Measurements from ENCODE around the gene PCDHGC4.

PCDHGC4 gene

DNA sequence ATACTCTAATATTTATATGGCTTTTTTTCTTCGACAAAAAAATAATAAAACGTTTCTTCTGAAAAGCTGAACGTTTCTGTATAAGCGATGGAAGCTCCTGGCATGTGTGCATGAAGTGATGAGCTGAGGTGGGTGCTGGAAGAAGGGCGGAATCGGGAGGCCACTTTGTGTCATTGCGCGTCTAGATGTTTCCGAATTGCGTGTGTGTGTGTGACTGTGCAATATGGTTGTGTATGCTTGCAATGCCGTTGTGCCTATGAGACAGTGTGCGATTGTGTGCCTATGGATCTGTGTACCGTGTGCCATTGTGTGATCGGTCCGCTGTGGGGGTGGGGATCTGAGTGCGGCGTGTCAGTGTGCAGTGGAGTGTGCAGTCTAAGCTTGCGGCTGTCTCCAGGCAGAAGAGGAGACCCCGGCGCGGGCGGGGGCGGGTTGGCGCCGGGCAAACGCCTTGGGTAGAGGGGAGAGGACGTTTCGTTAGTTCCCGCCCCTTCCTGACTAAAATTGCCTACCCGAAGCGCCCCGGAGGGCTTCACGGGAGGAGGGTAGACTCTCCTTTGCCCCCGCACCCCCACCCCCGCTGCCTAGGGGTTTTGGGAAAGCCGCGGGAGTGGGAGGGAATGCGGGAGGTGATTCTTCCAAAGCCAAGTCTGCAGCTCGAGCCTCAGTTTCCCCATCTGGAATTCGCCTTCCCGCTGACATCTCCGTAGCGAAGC lies 28.2 kb downstream of the PCDHGC4 start:
- no peak for DNase-seq

DNA sequence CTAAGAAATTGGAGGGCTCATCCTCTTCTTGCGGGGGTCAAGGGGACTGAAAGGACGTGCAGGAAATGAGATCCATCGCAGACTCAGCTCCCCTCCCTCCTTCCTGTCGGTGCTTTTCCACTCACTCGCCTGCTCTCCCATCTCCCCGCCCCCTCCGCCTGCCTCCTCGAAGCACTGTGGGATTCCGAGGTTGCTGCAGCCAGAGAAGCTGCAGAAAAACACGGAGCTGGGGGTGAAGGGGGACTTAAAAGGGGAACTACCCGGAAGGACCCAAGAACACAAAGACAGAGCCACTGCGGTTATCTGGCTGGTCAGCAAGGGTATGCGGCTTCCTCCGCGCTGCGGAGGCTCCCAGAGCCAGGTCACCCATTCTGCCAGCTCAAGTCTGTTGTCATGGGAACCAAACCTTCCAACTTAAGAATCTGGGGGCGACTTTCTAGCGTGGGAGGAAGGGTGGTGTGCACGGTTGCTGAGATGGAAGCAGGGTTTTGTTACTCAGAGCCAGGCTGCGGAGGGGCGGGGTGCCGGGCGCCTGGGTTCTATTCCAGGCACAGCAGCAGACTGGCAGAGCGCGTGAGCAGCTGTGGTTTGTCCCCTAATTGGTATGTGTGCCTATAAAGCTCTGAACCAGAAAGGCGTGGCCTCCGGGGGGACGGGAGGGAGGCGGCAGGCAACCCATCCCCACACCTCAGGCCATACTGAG lies 28.9 kb downstream of the PCDHGC4 start:
- no peak for DNase-seq

DNA sequence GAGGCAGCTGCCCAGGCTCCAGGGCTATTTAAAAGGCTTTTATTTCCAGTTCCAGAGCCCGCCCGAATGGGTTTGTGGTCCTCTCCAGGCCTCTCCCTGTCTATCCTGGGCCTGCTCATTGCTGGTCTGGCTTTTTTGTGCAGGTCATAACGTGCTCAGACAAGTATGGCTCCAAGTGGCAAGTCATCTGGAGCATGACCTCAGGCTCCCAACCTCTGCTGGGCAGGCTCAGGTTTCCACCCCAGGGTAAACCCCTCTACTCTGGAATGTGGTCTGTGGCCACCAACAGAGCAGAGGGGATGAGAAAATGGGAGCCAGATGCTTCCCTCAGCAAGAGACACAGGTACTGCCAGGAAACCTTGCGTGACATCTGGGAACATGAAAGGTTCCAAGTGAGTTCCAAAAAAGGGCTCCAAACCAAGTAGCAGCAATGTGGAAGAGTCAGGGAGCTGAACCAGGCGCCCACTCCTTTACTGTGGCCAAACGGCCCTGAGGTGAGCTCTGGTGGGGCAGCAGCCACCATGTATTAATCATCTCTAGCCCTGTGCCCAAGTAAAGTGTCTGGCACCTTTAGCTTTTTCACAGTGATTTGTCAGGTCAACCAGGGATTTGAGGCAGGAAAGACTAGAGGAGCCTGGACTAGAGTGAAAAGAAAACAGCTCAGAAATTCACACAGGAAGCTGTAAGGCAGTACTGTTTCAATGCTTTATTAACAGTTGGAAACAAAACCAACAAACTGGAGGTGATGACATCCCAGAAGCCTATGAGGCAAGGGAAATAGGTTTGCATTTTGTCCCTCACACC lies 29.7 kb downstream of the PCDHGC4 start:
- no peak for DNase-seq

DNA sequence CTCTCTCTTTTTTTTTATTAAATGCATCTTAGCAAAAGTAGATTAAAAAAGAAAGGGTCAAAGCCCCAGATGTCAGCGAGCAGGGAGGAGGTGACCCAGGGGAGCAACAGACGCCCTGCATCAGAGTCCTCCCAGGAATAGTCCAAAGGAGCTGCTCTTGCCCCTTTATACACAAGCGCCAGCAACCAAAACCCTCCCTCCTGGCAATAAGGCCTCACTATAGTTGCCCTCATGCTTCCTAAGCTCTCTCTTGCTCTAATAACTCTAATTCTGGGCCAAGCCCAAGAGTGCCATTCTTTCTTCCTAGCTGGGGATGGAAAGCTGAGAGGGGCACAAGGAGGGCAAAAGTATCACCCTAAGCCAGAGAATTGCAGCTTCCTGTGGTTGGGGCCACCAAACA lies 30.3 kb downstream of the PCDHGC4 start:
- no peak for DNase-seq

DNA sequence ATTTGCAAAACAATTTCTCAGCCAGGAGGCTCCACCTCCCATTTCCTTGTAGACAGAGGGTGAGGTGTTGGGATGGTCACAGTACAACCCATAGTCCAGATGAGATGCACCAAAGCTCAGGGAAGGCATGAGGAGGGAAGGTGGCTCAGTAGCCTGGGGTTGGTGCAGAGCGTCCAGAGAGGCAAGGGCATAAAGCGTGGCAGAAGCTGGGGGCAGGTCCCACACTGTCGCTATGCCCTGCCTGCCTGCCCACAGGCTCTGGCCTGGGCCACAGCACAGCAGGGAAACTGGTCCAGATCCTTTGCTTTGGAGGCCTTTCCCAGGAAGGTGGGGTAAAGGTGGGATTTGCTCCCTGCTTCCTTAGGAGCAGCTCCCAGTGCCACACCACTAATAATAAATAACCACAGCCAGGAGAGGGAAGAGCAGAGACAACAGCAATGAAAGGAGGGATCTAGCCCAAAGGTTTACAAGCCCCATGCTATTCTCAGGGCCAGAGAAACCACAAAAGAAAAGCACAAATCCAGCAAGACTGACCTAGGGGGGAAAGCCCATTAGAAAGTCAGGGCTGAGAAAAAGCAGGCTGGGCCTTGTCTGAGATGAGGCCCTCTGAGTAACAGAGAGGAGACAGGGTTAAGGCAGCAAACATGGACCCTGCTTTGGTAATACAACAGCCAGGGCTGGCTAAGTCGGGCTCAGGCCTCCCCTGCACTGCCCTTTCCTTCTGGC lies 31.3 kb downstream of the PCDHGC4 start:
- no peak for DNase-seq

DNA sequence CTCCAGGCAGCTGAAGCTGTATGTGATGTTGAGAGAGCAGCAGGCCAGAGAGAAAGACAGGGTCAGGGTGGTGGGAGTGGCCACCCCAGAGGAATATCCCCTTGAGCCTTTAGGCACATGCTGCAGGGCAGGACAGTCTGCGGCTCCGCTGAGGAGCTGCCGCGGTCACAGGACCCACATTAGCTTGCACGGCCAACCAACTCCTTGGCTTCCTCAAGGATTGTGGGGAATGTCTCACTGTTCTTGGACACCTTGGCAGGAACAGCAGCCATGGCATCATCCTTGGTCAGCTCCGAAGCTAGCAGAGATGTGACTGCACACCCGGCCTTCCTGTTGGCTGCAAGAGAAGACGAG lies 31.8 kb downstream of the PCDHGC4 start:
- DNase-seq = no peak

DNA sequence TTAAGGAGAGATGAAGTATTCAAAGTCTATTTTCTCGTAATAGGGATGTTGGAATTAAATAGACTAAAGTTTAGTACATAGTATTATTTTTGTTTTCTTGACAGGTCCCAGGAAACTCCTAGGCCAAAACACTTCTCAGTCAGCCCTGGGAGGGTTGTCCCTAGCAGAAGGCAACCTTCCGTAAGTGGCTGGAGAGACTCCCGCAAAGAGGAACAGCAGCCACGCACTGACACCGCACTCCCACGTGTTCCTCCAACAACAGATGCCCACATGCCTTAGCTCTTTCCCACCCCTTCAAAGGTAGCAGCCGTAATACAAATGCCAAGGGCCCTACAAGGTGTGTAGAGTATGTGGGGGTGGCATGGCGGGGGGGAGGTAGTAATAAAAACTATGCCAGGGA lies 32.5 kb downstream of the PCDHGC4 start:
- no peak for DNase-seq

DNA sequence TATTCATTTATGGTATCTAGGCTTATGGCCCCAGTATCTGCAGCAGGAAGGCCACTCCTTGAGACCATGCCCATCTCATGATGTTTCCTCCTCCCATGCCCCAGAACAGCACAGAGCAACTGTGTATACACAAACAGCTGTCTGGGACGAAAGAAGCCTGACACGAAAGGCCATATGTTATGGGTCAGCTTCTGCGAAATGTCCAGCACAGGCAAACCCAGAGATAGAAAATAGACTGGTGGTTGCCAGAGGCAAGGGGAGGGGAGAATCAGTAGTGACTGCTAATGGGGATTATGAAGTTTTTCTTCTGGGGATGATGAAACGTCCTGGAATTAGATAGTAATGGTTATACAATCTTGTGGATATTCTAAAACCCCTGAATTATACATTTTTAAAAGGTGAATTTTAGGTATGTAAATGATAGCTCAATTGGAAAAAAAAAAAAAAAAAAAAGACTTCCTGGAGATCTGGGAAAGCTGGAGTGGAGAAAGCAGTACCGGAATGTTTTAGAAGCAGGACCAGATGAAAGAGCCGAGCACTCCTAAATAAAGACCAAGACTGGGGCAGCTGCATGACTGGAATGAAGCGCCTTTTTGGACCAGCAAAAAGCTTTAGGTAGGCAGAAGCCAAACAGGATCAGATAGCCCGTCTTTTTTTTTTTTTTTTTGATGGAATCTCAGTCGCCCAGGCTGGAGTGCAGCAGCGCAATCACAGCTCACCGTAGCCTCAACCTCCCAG lies 33.2 kb downstream of the PCDHGC4 start:
- DNase-seq = no peak

DNA sequence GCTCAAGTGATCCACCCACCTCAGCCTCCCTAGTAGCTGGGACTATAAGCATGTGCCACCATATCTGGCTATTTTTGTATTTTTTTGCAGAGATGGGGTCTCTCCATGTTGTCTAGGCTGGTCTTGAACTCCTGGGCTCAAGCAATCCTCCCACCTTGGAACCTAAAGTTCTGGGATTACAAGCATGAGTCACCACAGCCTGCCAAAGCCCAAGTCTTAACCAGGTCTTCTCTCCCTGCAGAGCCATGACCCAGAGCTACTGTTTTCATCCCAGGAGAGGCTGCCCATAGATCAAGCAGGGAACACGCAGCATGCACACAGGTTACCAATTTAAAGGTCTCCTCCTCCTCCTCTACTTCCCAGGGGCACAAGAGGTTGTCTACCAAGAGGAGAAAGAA lies 33.8 kb downstream of the PCDHGC4 start:
- DNase-seq = no peak

DNA sequence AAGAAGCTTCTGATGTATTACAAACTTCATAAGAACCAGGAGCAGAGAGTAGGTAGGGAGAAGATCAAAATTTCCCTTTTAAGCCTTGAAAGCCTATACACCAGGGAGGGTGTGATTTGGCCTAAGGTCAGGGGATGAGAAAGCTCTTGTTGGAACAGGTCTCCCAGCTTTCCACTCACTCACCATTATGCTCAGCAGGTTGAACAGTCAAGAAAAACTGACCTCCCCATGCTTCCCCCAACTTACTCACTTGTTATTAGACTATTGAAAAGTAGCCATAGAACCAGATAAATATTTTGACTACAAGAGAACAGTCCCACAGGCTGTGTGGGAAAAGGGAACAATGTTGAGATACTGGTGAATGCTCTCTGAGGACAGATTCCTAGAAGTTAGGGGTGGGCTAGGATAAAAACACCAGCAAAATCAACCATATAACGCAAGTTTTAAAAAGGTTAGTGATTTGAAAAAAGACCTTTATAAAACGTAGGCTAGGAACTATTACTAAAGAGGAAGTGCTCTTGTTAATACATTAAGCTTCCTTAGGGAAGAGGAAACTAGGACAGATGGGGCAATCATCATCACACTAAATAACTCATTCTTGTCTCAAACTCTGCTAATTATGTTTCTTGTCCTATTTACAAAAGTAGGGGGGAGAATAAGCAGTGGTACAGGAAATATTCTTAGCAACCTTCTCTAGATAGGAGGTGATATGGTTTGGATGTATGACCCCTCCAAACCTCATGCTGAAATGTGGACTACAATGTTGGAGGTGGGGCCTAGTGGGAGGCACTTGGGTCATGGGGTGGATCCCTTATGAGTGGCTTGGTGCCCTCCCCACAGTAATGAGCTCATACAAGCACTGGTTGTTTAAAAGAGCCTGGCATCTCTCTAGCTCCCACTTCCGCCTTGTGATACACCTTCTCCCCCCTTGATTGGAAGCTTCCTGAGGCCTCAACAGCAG lies 35.1 kb downstream of the PCDHGC4 start:
- no peak for DNase-seq

DNA sequence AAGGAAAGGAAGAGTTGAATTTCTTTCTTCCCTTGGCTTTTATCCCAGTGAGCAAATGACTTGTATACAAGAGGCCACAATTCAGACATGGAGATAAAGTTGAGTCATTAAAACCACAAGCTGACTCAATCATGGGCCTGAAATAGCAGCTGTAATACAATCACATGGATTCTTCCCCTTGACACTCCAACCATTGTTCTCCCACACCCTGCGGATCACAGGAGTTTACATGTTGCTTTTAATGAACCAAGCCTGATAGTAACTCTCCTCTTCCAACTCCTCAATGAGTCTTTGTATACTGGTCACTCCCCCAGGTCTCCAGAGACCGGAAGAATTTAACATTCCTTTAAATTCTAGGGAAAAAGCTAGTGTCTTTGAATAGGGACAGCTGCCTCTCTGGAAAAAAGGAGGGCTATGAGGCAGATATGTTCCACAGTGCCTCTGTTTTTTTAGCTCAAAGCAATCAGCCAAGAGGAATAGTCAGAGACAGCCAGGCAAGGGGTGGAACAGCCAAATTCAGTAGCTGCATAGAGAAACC lies 36.5 kb downstream of the PCDHGC4 start:
- DNase-seq = peak; percentile 78

DNA sequence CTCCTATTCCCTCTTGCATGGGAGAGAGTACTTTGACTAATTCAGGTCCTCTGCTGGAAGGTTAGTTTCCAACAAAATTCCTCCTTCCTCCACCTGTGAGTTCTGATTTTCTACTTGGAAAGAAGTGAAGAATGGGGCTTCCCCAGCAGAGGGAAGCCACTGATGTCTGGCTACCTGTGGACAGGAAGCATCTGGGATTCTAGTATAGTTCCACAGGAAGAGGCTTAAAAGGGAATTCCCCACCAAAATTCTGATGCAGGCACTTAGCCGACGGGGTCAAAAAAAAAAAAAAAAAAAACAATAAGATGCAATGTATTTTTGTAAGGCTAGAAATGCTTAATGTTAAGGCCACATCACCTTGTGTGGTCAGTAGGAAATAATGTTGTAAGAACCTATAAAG lies 37.5 kb downstream of the PCDHGC4 start:
- DNase-seq = no peak

DNA sequence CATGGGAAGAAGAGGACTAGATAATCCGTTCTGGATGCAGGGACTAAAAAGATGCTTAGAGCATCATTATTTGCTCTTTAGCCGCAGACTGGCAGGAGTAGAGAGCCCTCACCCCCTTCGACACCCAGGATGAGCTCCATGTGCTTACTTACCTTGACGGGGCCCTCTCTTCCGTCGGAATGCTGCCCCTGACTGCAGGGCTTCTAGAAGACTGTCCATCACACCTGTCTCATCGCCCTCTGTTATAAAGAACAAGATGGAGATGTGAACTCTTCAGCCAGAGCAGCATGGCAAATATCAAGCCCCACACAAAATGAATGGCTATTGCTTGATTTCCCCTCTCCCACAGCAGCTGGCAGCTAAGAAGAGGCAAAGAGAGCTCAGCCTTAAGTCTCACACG lies 39.2 kb downstream of the PCDHGC4 start:
- no peak for DNase-seq

DNA sequence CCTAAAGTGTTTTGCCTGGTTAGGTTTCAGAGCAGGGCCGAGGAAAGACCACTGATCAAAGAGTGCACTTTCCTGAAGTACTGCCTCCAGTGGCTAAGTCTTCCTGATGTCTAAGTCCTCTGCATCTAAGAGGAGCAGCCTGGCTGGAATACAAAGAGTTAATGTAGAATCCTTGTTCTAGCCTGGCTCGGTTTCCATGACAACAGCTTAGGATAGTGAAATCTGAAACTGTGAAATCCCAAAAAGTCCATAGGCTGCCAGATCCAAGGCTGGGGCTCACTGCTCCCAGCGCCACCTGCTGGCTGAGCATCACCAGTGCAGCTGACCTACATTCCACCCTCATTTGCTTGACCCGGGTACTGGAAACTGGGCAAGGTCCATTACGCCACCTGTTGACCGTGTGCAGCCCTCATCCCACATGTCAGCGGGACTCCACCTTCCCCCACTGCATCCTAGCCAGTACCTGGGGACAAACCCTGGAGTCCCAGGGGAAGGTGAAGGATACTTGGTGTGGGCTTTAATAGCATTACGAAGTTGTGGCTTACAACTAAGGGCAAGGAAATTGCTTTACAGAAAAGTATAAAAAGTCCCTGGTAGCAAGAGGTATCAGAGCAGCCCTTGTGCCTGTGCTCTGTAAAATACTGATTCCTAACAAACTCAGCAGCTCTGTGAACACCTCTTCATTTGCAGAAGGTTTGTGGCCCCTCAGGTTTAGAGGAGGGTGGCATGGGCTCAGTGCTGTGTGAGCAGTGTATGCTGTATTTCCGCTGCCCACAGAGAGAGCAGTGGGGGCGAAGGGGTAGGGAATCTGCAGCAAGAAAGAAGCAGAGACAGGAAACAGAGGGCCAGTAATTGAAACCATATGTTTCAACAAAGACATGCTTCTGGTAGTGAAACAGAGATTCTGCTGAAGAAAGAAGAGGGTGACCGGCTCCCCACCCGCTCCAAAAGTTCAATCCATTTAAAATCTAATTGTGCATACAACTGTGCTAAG lies 40.1 kb downstream of the PCDHGC4 start:
- DNase-seq = no peak

DNA sequence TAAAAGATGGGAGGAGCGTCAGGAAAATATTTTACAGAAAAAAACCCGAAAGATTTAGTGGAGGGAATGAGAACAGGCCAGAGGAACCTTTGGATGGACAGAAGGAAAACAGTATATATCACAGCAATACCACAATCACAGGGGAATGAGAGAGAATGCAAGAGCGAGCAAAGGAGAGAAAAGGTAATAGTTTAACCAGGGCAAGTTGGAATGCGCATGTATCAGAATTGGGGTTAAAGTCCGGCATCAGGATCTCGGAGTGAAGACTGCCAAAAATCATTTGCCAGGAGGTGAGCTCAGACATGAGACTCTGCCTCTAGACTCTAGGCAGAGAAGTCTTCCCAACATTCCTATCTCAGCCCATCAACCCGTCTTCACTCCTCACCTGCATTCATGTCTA lies 40.8 kb downstream of the PCDHGC4 start:
- no peak for DNase-seq

DNA sequence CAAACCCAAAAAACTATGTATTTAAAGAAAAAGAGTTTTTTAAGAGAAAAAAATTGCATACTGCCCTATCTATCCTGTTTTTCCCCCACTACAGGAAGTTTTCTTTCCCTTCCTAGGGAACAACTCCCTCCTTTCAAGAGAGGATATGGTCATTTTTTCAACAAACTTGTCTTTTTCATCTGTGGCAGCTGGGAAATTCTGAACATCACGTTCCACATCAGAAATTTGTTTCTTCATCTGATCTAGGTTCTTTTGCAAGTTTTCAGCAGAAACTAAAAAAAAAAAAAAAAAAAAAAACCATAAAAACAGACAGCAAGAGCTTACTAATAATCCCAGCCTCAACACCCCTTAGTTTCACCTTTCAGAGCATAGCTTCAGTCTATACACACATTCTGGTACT lies 42.6 kb downstream of the PCDHGC4 start:
- DNase-seq = no peak

DNA sequence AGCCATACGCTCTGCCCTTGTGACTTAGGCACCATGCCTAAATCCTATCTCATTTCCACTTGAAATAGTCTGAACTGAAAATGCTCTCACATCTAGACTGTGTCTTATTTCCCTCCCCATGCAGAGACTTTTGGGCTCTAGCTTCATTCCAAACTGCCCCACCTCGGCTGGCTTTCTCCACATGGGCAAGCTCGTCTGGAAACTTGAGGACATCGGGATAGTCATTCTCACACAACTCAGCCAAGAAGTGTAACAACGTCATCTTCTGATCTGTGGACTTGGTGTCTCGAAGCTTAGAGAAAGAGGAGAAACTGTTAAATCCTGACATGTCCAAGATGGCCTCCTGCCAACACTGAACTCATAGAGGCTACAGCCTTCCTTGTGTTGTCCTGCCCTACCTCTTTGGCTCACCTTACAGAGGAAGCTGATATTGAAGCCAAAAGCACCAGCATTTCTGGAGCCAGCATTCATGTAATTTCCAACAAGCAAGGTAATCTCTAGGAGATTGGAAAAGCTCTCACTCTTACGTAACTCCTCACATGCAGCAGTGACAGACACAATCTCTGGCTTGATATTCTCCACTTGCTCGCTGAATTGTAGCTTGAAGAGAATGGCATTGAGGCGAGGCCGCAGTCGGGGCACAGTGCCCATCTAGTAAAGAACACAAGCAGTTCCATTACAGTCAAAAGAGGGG lies 43.6 kb downstream of the PCDHGC4 start:
- no peak for DNase-seq

DNA sequence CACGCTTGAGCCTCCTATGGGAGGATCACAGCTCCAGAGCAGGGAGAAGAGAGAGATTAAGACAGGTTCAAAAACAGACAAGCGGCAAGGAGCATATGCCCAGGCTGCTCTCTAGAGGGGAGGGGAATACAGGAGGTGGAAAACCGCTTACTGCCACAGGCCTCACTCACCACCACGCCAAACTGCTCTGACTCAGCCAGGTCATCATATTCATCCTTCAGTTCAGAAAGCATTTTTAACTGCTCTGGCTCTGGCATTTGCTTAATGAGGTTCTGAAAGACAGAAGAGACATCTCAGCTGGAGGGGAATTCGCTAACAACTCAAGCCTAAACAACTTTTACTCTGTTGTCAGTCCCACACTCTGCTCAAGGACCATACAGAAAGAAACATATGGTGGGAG lies 44.2 kb downstream of the PCDHGC4 start:
- no peak for DNase-seq

DNA sequence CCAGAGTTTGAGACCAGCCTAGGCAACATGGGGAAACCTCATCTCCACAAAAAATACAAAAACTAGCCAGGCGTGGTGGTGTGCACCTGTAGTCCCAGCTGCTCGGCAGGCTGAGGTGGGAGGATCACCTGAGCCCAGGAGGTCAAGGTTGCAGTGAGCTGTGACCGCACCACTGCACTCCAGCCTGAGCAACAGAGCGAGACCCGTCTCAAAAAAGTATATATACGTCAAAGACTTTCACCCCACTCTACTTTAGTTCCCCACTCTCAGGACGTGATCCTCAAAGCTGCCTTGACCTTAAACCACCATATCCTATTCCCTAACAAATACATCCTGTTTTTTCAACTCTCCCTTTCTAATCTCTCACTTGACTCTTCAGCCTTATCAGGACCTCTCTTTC lies 45.0 kb downstream of the PCDHGC4 start:
- DNase-seq = no peak

Data from SIG-M5 (cell line).